ENCODE results near the gene CDCA4.

Gene CDCA4

DNA sequence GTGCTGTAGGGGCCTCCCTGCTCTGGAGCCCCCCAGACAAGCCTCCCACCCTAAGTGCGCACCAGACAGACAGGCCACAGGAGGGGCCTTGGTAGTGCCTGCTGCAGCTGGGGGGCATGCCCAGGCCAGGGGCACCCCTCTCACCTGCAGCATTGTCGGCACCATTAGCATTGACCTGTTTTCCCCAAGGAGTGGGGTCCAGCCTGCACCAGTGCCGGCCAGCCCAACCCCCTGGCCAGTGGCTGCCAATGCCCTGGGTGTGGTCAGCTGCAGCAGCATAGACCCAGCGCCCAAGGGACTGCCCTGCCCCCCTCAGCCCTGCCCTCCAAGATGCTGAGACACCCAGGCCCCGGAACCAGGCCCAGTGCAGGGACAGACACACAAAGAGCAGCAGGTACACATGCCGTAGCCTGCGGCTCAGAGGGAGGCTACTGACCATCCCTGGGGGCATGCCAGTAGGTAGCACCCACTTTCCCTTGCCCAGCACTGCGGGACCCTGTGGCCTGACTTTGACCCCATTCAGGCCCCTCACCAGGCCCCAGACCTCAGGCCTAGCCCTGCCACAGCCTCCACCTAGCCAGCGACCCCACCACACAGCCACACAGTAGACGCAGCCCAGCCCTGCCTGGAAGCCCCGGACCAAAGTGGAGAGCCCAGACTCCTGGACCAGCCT is 43.7 kb downstream of the CDCA4 start:
- TF ChIP-seq, protein P1, sequence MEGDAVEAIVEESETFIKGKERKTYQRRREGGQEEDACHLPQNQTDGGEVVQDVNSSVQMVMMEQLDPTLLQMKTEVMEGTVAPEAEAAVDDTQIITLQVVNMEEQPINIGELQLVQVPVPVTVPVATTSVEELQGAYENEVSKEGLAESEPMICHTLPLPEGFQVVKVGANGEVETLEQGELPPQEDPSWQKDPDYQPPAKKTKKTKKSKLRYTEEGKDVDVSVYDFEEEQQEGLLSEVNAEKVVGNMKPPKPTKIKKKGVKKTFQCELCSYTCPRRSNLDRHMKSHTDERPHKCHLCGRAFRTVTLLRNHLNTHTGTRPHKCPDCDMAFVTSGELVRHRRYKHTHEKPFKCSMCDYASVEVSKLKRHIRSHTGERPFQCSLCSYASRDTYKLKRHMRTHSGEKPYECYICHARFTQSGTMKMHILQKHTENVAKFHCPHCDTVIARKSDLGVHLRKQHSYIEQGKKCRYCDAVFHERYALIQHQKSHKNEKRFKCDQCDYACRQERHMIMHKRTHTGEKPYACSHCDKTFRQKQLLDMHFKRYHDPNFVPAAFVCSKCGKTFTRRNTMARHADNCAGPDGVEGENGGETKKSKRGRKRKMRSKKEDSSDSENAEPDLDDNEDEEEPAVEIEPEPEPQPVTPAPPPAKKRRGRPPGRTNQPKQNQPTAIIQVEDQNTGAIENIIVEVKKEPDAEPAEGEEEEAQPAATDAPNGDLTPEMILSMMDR (IDR thresholded peaks at IDR 0.05): no peak

DNA sequence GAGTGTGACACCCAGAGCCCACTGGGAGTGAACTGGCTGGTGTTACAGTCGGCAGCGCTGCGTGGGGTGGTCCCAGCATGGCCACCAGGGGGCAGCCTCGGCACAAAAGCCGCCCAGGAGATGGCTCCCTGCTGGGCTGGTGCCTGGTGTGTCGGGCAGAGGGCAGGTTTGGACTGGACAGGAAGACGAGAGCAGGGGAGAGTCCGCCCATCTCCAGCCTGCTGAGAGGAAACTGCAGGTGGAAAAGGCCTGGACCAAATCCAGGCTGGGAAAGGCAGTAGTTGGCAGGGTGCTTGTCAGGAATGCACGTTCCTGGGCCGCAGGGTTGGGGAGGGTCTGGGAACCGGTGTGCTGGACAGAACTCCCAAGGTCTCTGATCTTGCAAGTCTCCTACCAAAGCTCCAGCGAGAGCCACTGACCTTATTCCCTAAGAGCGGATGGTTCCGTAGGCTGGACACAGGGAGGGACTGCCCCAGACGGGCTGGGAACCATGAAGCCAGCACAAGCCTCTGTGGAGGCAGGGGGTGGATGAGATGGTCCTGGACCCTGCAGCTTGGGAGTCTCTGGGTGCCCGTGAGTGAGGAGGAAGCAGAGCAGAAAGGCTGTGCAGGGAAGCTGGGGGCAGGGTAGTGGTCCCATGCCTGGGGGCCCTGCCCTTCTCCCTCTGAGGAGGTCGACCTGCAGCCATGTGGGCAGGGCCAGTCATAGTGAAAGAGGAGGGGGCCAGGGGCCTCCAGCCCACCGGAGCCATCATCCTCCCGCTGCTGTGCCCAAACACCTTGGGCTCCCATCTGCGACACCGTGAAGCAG is 44.5 kb downstream of the CDCA4 start:
- TF ChIP-seq, protein P1 (IDR thresholded peaks at IDR 0.05): peak; percentile 94

DNA sequence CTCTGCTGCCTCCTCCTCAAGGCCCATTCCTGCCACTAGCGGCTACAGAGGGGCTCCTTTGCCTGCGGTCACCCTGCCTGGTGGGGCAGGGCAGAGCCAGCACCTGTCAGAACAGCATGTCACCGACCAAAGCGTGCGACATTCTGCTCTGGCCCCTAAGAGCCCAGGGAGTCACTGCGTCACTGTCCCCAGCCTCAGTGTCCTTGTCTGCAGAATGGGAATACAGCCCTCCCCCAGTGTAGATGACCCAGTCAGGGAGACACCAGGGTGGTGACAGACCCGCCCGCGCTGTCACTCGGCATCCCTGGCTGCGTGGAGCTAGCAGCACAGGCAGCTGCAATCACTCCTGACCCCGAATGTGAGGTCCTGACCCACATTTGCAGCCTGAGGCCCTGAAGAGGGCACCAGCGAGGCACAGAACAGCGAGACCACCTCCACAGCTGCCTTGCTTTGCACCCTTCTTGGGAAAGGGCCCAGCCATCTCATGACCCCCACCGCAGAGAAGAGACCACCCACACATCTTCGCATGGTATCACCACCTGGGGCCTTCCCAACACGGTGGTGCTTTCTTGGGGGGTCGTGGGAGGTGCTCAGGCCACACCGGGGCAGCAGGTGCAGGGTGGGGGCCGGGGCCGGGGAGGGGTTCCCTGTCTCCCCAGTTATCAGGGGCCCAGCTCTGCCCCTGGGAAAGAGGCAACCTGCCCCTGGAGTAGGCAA is 45.2 kb downstream of the CDCA4 start:
- TF ChIP-seq, protein P1 (IDR thresholded peaks at IDR 0.05): no peak

- TF ChIP-seq, protein P1 (IDR thresholded peaks at IDR 0.05): no peak
Measured at GRCh38 chr14:104974665-104975390, 46.1 kb downstream of the CDCA4 start.

DNA sequence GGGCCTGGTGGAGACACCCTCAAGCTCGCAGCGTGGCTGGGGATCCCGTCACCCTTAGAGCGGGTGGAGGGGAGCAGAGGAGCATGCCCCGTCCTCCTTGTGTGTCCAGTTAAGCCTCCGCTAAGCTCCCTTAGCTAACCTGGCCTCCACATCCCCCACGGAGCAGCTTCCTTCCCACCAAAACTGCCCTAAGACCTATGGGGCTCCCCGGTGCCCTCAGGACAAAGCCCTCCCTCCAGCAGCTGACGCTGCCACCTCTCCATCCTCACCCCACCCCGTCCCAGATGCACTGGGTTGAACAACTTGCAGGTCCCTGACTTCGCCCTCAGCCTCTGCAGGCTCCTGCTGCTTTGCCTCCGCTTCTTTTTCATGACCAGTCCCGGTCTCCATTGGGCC is 46.7 kb downstream of the CDCA4 start:
- TF ChIP-seq, protein P1 (IDR thresholded peaks at IDR 0.05): no peak

- TF ChIP-seq, protein P1 (IDR thresholded peaks at IDR 0.05): no peak
Measured at GRCh38 chr14:104973385-104974145, 47.3 kb downstream of the CDCA4 start.

- TF ChIP-seq, protein P1 (IDR thresholded peaks at IDR 0.05): no peak
Measured at GRCh38 chr14:104973135-104973384, 47.8 kb downstream of the CDCA4 start.

Measured in LNCAP (cell line).